Astrocyte of the spinal cord (primary cell): ENCODE results near the gene STK32C.

ENCODE experiments used
- DNase-seq: peaks from one replicate; pipeline ENCODE4 v3.0.0; 2011; ENCODE audit warnings: low read depth, low spot score
- H3K4me3 ChIP-seq: 2 replicates; pipeline ENCODE4 v1.5.1; 2011; ENCODE audit warnings: low read depth, mild to moderate bottlenecking, low read length, moderate library complexity
- CTCF ChIP-seq: IDR thresholded peaks from 2 replicates; pipeline ENCODE4 v1.5.1; 2012; ENCODE audit warnings: low read depth, mild to moderate bottlenecking, low read length, inconsistent platforms
- in situ Hi-C: cut with HindIII; loops from 2 replicates; pipeline ENCODE4 v1.10.0; 2017; ENCODE audit warnings: low sequenced_read_pairs

STK32C gene

GRCh38 chr10:132252412-132252811, 55.3 kb downstream of the STK32C start:
- in situ Hi-C loops: no loop called here
- no peak for DNase-seq

DNA sequence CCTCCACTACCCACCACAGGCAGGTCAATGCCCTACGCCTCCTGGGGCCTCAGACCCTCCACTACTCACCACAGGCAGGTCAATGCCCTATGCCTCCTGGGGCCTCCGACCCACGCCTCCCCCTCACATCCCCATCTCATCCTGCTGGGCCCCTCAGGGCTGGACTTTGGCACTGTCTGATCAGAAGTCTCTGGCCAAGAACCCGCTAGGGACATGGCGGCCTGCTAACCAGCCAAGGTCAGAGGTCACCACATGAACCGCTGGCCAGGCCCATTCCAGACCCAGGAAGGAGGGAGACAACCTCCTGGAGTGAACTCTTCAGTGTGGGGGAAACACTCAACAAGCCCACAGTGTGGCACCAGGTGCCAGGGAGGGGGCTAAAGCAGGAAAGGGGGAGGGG, 55.8 kb downstream of the STK32C start:
- in situ Hi-C loops: no loop called here
- no peak for DNase-seq
- H3K4me3 ChIP-seq: no peak overlapping the region
- TF ChIP-seq CTCF: no peak

More at GRCh38 chr10:132252412-132252811, 55.3 kb downstream of the STK32C start:
- TF ChIP-seq CTCF: no peak
- no peak overlapping the region for H3K4me3 ChIP-seq

- DNase-seq: no peak
- no peak overlapping the region for H3K4me3 ChIP-seq
- in situ Hi-C loops: no loop called here
- TF ChIP-seq CTCF: no peak
These were observed 57.0 kb downstream of the STK32C start for GRCh38 chr10:132250481-132251475.

- DNase-seq: no peak
- in situ Hi-C loops: no loop called here
- no peak overlapping the region for H3K4me3 ChIP-seq
- TF ChIP-seq CTCF: no peak
These were observed 57.9 kb downstream of the STK32C start for GRCh38 chr10:132249824-132250375.

DNA sequence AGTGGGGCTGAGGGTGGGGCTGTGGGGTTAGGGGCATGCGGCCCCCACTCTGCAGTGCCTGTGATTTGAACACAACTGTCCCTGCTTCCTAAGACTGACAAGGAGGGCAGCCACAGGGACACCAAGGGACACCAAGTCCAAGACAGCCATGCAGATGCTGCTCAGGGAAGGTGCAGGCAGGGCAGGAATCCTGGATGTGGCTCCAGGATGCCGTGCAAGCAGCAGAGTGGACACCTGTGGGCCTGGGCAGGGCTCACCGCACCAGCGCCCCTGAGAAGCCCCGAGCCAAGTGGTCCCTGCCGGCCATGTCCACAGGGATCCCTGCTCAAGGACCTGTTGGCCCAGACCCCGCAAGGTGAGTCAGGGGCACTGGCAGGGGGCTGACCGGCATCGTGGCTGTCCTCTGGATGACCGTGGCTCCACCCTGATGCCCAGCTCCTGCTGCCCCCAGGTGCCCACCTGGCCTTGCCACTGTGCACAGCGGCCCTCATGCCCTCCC, 58.5 kb downstream of the STK32C start:
- DNase-seq: no peak
- no peak for TF ChIP-seq CTCF
- H3K4me3 ChIP-seq: no peak overlapping the region
- in situ Hi-C loops: no loop called here

GRCh38 chr10:132248455-132249225, 59.1 kb downstream of the STK32C start:
- in situ Hi-C loops: no loop called here
- TF ChIP-seq CTCF: no peak
- H3K4me3 ChIP-seq: no peak overlapping the region
- no peak for DNase-seq
